ENCODE data around the gene SUPT6H.

GRCh38 chr17:28700830-28701492, 39.0 kb downstream of the SUPT6H start:
- TF ChIP-seq, protein P1, sequence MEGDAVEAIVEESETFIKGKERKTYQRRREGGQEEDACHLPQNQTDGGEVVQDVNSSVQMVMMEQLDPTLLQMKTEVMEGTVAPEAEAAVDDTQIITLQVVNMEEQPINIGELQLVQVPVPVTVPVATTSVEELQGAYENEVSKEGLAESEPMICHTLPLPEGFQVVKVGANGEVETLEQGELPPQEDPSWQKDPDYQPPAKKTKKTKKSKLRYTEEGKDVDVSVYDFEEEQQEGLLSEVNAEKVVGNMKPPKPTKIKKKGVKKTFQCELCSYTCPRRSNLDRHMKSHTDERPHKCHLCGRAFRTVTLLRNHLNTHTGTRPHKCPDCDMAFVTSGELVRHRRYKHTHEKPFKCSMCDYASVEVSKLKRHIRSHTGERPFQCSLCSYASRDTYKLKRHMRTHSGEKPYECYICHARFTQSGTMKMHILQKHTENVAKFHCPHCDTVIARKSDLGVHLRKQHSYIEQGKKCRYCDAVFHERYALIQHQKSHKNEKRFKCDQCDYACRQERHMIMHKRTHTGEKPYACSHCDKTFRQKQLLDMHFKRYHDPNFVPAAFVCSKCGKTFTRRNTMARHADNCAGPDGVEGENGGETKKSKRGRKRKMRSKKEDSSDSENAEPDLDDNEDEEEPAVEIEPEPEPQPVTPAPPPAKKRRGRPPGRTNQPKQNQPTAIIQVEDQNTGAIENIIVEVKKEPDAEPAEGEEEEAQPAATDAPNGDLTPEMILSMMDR (IDR thresholded peaks at IDR 0.05): no peak
- no peak for TF ChIP-seq POLR2A (IDR thresholded peaks at IDR 0.05)
